COLO668 (cell line): ENCODE results near the gene HLA-DMB.

Source experiments
- DNase-seq: peaks from one replicate; lab custom pipeline; 2025; ENCODE audit not compliant: unreplicated experiment; lab: John Stamatoyannopoulos, UW

HLA-DMB gene

DNA sequence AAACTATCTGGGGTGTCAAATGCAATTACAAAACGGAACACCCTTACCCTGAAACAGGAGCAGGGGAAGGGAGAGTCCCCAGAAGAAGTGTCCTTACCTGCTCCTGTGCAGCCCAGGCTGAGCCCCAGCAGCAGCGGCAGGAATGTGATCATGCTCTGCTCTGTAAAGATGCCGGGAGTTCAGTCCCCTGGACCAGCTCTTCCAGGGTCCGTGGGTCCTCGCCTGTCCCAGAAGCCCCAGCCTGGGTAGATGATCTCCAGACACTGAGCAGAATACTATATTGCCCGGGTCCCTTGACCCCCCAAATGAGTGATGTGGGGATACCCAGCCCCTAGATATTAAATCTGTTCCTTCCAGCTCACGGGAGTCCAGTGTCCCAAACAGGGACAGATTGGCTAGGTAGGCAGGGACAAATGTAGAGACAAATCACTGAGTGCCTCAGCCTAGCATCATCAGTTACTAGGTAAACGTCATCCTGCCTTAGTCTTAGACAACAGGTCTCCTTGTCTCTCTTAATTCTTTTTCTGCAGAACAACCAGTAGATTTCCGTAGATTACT, at the start of gene HLA-DMB:
TSS of gene HLA-DMB (minus strand) at position 373 of the 558 bp plus-strand sequence. CDS start at position 152, 221 bp downstream.
- peak; percentile 2 for DNase-seq

DNA sequence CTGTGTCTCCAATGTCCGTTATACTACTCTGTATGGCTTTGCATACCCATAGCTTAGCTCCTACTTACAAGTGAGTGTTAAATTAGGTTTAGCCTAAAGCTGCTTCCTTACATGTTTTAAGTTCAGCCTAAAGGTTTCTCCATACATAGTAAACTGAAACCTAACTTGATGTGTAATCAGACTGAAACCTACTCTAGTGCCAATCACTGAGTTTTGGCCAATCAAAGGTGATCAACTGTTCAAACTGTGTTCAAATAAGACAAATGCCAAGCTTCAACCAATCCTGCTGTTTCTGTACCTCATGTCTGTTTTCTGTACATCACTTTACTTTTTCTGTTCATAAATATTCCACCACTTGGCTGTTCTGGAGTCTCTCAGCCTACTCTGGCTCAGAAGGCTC, 48.5 kb upstream of the HLA-DMB start:
- DNase-seq = no peak

DNA sequence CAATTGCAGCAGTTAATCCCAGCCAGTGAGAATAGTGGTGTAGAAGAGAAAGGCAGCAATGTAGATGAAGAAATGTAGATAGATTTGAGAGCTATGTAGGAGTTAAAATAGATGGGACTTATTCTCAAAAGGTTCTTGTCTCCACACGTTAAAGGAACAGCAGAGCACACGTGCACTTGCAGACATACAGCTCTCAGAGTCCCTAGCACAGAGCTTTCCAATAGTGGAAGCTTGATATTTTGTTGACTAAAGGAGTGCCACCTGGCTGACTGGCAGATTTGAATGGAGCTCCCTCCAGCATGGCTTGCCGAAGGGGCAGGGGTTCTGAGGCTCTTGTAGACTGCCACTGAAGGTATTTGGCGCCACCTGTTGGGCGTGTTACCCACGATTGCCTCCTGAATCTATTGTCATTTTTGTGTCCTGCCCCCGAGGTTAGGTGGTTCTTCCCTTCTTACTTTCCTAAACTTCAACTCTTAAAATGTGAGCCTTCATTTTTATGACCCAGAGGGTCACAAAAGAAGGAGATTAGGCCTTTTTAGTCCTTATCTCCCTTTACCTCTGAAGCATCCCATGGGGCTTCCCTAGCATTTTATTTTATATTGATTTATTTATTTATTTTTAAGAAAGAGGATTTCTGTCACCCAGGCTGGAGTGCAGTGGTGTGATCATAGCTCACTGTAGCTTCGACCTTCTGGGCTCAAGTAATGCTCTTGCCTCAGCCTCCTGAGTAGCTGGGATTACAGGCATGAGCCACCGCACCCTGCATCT, 44.0 kb upstream of the HLA-DMB start:
- DNase-seq = peak; percentile 89

DNA sequence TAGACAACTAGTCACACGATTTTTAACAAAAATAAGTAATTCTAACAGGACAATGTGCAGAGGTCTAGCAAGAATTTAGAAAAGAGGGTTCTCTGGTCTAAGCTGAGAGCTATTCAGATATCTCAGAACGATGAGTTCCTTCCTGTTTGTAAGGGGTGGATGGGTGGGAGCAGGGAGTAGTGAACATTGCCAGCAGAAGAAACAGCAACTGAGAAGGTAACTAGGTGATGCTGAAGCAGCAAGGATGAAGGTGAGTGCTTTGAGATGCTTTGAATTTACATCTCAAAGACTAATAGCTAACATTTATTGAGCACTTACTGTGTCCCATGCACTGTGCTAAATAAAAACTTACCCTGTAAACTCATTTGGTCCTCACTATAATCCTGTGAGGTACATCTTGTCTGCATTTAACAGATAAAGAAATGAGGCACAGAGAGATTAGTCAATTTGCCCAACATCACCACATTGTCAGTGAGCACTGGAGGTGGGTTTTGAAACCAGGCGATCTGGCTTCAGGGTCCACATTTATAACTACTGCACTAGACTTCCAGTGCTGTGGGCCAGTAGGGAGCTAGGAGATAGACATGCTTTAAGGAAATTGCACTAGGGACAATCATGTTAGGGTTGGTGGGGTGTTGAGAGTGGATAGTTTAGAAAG, 43.3 kb upstream of the HLA-DMB start:
- DNase-seq = no peak

DNA sequence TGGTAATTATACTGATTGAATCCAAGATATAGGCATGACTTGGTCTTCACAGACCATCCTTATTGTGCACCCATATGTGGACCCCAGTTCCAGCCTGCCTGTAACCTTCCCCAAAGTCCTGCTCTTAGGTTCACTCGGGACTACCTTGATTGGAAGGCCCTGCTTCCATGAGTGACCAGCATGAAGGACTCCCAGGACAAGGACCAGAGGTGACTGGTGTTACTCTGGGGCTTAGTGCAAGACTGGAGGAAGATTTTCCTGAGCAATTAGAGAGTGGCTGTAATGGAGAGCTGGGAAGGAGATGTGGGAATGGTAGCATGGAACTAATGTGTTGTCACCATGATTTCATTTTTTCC, 42.6 kb upstream of the HLA-DMB start:
- DNase-seq = no peak

DNA sequence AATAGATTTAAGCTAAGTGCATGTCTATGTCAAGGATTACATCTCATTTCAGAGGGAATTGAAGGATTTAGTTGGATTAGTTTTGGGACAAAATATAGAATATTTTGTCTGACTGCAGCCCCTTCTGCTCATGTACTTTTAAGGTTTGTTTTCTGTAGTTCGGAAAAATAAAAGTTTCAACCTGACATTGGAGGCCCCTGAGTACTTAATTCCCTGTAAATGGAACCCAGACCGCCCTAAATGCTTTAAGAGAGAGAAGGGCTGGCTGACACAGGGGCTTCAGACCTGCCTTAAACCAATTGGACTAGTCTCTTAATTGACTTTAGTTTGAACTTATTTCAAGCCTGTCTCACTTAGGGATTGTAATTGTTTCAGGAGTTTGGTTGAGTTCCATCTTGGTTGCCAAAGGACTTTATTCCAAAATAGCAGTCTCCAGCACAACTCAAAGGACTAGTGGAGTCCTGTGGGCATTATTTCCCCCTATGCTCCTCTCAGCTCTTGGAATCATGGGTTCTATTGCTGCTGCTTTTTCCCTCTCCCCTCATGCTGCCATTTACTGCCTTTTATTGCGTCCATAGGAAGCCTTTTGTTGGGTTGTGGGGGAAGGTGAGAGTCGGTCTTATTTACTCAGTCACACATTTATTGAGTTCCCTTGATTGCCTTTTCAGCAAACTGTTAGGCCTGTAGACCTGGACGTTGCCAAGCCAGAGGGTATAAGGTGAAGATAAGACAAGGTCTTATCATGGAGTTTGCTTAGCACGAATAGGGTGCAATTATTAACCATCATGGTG, 42.1 kb upstream of the HLA-DMB start:
- no peak for DNase-seq

DNA sequence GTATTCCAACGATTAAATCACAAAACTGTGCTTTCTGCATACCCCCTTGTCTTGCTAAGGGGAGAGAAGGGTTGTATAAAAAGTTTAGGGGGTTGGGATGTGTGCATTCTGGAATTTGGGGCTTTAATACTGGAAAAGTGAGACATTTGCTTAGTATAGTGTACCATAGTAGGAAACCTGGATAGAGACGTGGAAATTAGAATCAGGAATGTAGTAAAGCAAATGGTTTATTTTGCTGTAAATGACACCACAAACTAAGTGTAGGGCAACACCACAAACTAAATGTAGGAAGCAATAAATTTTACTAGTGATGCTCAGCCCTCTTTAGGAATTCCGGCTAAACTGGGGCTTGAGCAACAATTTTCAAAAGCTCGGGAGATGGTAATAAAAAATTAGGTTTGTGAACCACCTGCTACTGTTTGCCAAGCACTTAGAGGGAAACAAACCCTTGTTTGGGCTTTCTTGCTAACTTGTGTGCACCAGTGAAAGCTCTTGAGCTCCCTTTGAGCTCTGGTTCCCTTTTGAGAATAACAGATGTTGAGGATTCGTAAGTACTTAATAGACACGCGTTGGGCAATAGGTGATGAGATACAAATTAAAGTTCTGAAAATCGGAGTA, 41.4 kb upstream of the HLA-DMB start:
- DNase-seq = peak; percentile 6

DNA sequence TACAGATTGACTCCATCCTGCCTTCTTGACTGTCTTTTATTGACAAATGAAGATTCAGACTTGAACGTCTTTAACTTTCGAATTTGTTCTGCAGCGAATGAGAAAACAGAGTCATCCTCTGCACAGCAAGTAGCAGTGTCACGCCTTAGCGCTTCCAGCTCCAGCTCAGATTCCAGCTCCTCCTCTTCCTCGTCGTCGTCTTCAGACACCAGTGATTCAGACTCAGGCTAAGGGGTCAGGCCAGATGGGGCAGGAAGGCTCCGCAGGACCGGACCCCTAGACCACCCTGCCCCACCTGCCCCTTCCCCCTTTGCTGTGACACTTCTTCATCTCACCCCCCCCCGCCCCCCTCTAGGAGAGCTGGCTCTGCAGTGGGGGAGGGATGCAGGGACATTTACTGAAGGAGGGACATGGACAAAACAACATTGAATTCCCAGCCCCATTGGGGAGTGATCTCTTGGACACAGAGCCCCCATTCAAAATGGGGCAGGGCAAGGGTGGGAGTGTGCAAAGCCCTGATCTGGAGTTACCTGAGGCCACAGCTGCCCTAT, 39.7 kb upstream of the HLA-DMB start:
- DNase-seq = no peak

DNA sequence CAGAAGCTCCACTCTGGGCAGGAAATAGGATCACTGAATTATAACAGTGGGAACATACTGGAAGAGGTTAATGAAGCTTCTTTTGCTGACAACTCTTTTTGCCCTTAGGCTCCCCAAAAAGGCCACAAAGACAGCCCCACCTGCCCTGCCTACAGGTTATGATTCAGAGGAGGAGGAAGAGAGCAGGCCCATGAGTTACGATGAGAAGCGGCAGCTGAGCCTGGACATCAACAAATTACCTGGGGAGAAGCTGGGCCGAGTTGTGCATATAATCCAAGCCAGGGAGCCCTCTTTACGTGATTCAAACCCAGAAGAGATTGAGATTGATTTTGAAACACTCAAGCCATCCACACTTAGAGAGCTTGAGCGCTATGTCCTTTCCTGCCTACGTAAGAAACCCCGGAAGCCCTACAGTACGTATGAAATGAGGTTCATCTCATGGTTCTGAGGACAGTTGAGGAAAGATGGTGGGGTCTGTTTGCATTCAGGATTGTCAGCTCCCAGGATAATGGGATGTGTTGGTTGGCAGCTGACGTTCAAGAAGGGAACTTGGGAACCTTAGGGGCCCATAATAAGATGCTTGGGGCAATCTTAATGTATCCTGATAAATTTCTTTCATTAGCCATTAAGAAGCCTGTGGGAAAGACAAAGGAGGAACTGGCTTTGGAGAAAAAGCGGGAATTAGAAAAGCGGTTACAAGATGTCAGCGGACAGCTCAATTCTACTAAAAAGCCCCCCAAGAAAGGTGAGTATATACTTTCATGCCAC, 39.1 kb upstream of the HLA-DMB start:
- DNase-seq = no peak

DNA sequence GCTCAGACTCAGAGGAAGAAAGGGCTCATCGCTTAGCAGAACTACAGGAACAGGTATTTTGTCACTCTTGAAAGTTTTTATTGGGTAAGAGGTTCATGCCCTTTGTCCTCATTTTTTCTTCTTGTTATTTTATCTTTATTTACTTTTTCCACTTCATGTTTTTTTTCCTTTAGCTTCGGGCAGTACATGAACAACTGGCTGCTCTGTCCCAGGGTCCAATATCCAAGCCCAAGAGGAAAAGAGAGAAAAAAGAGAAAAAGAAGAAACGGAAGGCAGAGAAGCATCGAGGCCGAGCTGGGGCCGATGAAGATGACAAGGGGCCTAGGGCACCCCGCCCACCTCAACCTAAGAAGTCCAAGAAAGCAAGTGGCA, 37.1 kb upstream of the HLA-DMB start:
- DNase-seq = no peak

DNA sequence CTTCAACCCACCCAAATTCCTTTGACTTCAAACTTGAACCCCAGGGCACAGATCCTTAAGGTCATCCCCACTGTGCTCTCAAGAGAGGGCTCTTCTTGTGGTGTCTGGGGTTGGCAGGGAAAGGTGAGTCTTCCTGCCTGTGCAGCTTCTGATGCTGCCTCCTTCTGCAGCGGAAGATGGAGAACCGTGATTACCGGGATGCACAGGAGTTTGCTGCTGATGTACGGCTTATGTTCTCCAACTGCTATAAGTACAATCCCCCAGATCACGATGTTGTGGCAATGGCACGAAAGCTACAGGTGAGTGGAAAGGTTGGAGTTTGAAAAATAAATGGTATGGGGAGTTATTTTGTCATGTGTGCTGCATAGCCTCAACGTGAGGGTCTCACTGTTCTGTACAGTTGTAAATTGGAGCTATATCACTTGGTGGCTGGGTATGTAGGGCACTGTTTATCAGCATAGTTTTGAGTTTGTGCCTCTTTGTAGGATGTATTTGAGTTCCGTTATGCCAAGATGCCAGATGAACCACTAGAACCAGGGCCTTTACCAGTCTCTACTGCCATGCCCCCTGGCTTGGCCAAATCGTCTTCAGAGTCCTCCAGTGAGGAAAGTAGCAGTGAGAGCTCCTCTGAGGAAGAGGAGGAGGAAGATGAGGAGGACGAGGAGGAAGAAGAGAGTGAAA, 36.6 kb upstream of the HLA-DMB start:
- DNase-seq = no peak

DNA sequence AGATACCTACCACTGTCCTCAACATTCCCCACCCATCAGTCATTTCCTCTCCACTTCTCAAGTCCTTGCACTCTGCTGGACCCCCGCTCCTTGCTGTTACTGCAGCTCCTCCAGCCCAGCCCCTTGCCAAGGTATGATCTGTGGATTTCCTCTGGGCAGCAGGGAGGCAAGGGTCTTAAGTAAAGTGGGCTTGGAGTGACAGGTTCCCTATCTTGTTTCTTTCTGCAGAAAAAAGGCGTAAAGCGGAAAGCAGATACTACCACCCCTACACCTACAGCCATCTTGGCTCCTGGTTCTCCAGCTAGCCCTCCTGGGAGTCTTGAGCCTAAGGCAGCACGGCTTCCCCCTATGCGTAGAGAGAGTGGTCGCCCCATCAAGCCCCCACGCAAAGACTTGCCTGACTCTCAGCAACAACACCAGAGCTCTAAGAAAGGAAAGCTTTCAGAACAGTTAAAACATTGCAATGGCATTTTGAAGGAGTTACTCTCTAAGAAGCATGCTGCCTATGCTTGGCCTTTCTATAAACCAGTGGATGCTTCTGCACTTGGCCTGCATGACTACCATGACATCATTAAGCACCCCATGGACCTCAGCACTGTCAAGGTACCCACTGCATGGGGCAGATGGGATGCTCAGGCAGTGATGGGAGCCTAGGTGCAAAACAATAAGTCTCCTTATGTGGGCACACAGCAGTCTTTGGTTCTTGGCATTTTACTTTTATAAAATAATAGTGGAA, 35.7 kb upstream of the HLA-DMB start:
- DNase-seq = no peak

DNA sequence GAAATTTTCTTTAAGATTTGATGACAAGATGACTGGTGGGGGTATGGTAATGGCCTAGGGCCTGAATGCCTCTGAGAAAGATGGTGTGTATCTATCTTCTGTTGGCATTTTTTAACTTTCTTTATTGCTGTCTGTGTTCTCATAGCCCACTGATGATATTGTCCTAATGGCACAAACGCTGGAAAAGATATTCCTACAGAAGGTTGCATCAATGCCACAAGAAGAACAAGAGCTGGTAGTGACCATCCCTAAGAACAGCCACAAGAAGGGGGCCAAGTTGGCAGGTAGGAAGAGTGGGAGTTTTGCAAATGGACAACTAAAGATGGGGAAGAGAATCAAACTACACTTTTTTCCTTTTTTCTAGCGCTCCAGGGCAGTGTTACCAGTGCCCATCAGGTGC, 35.1 kb upstream of the HLA-DMB start:
- no peak for DNase-seq

DNA sequence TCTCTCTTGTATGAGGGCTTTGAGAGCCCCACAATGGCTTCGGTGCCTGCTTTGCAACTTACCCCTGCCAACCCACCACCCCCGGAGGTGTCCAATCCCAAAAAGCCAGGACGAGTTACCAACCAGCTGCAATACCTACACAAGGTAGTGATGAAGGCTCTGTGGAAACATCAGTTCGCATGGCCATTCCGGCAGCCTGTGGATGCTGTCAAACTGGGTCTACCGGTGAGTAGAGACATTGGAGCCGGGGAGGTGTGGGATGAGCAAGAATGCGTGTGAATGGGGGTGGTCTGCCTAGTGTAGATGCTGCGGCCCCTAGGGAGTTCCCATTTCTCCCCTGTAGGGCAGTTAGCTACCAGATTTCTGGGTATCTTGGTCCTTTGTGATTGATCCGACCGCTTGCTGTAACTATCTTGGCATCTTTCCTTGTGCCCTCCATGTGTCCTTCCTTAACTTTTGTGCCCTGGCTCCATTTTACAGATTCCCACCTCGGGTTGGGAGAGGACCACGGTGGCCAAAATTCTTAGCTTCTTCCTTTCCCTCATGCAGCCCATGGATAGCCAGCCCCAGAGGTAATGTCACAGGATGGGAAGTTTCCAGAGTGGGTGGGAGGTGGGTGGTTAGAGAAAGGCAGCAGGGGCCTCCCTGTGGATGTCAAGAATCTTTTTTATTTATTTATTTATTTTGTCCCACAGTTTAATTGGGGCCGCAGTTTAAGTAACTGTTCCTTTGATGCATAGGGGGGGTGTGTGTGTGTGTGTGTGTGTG, 33.9 kb upstream of the HLA-DMB start:
- no peak for DNase-seq

DNA sequence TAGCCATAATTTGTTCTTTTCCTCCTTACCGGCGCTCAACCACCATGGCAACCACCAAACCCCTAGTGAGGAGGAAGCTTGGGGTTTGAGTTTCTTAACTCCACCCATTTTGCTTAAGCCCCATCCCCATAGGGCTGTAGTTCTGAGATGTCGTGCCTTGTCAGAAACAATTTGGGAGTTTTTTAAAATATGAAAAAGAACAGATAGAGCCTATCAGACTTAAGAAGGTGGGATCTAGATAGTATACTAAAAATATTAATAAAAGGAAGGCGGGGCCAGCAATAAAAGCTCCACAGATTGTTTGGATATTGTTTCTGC, 33.1 kb upstream of the HLA-DMB start:
- DNase-seq = no peak

DNA sequence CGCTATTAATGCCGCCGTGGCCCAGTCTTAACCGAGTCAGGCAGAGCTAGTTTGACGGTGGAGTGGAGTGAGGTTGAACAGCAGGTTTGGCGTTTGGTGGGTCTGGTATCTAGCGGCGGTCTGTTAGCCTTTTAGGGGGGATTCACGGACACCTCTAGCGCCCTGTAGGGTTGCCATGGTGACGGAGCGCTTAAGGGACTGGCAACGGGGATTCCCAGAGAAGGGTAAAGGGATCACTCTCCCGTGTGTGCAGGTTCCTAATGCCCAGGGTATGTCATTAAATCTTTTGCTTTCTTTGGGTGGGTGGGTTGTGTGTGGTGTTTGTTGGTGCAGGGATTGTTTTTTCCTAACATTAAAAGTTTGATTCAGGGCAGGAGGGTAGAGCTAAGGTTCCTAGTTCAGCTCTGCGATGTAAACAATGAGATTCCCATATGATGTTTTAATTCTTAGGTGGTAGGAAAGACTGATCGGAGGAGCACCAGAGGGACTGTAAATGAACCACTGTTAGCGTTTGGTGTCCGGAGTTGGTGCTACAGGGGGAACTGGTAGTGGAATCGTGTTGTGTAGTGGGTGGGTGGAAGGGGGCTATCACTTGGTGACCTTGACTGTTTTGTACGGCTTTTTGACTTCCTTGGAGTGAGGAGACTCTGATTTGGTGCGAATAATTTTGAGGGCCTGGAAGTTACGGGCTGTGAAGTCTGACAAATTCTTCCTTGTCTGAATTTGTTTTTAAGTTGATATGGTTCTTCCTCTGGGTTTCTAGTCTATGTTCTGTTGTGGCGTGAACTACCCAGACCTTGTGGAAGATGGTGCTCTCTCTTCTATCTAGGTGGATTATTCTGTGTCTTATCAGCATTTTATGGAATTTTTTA, 32.6 kb upstream of the HLA-DMB start:
- peak; percentile 47 for DNase-seq

DNA sequence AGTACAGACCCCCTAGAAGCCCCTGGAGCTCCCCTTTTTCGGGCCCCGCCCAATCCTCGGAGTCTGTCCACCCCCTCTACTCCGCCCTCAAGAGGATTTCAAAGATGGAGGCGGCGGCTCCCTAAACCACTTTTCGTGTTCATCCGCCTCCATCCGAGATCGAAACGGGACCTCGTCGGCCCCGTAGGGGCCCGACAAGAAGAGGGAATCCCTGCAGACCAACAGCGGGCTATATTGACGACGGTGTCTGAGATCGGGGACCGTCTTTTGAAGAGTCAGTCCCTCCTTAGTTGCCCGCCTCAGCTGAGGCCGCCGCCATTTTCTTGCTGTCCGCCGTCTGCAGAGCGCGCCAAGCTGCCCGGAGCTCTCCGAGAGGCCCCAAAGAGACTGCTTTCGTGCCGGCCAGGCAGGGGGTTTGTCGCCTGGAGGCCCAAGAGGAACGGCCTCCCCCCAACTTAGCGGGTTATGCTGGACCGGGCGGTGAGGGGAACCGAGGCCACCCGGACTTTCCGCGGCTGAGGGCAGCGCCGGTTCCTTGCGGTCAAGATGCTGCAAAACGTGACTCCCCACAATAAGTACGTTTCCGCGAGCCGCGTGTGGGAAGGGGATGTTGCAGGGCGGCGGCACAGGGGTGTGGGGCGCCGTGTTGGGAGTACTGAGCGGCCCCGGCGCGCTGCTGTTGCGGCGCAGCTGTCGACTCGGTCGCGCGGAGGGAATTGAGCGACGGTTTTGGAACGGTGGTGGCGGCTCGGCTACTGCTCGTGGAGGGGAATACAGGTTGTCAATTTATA, 31.7 kb upstream of the HLA-DMB start:
- peak; percentile 49 for DNase-seq
